HK-2 (cell line): Measurements from ENCODE around the gene ADSS1.

Experiments used
- DNase-seq: peaks from one replicate; pipeline ENCODE4 v3.0.0-alpha.2; 2018; ENCODE audit not compliant: unreplicated experiment

Gene ADSS1

GRCh38 chr14:104734051-104734587 lies 10.1 kb downstream of the ADSS1 start:
- DNase-seq = no peak

- DNase-seq = no peak
Measured at GRCh38 chr14:104734601-104734990, 10.6 kb downstream of the ADSS1 start.

GRCh38 chr14:104734991-104735779 lies 11.2 kb downstream of the ADSS1 start:
- no peak for DNase-seq

- no peak for DNase-seq
Measured at GRCh38 chr14:104735830-104736642, 12.0 kb downstream of the ADSS1 start.

- no peak for DNase-seq
Measured at GRCh38 chr14:104738375-104739019, 14.5 kb downstream of the ADSS1 start.

GRCh38 chr14:104739026-104739425 lies 15.0 kb downstream of the ADSS1 start:
- DNase-seq = no peak

- no peak for DNase-seq
Measured at GRCh38 chr14:104739546-104740516, 15.8 kb downstream of the ADSS1 start.

- DNase-seq = no peak
Measured at GRCh38 chr14:104741108-104741802, 17.2 kb downstream of the ADSS1 start.

- DNase-seq = no peak
Measured at GRCh38 chr14:104741803-104742251, 17.8 kb downstream of the ADSS1 start.

GRCh38 chr14:104742586-104743455 lies 18.8 kb downstream of the ADSS1 start:
- no peak for DNase-seq

- no peak for DNase-seq
Measured at GRCh38 chr14:104743461-104744380, 19.7 kb downstream of the ADSS1 start.

GRCh38 chr14:104744484-104744883 lies 20.5 kb downstream of the ADSS1 start:
- DNase-seq = no peak

- no peak for DNase-seq
Measured at GRCh38 chr14:104745431-104745830, 21.4 kb downstream of the ADSS1 start.

GRCh38 chr14:104746071-104746545 lies 22.1 kb downstream of the ADSS1 start:
- DNase-seq = no peak

GRCh38 chr14:104746934-104747481 lies 23.0 kb downstream of the ADSS1 start:
- DNase-seq = no peak

GRCh38 chr14:104747876-104748275 lies 23.8 kb downstream of the ADSS1 start:
- no peak for DNase-seq

- no peak for DNase-seq
Measured at GRCh38 chr14:104749111-104749649, 25.2 kb downstream of the ADSS1 start.
